Hypothalamus (tissue), 51 donors: ENCODE results near the gene MAML1.
A peak's percentile ranks its signal among the peaks of the same experiment; 100 is the strongest.
"Not testable (repeated sequence)": the region's sequence is repeated elsewhere in the genome, so short reads cannot be mapped to it uniquely, and the experiment has no call there.

ENCODE experiments used
- DNase-seq, 51 donors: peaks; one replicate each; lab custom pipeline; 2025; lab: John Stamatoyannopoulos, UW

Gene MAML1

GRCh38 chr5:179732918-179733771, 523 bp downstream of the MAML1 start:
- peak in 44 of 51 donors; percentile 7 to 79 (median 45) for DNase-seq

- DNase-seq: no peak
These were observed 1.1 kb downstream of the MAML1 start for GRCh38 chr5:179733772-179734126.

GRCh38 chr5:179734536-179735164, 2.0 kb downstream of the MAML1 start:
- DNase-seq: no peak

DNA sequence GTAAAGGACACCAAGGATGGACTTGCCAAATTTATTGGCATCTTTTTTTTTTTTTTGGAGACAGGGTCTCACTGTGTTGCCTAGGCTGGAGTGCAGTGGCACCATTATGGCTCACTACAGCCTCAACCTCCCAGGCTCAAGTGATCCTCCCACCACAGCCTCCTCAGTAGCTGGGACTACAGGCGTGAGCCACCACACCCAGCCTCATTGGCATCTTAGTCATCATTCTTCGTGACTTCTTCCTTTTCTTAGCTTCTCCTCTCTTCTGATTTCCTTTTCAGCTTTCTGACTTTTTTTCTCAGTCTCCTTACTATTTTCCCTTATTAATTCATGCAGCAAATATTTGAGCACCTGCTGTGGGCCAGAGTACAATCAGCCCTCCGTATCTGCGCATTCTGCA, 6.1 kb downstream of the MAML1 start:
- DNase-seq: no peak

DNA sequence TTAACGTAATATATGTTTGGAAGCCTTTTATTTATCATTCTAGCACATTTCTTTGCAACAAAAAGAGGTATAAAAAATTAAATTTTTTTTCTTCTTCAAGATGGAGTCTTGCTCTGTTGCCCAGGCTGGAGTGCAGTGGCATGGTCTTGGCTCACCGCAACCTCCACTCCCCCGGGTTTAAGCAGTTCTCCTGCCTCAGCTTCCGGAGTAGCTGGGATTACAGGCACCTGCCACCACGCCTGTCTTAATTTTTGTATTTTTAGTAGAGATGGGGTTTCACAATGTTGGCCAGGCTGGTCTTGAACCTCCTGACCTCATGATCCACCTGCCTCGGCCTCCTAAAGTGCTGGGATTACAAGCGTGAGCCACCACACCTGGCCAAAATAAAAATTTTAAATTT, 11.5 kb downstream of the MAML1 start:
- DNase-seq: not testable (repeated sequence)

- no peak for DNase-seq
These were observed 14.2 kb downstream of the MAML1 start for GRCh38 chr5:179746872-179747271.

- DNase-seq: no peak
These were observed 15.2 kb downstream of the MAML1 start for GRCh38 chr5:179747811-179748210.

DNA sequence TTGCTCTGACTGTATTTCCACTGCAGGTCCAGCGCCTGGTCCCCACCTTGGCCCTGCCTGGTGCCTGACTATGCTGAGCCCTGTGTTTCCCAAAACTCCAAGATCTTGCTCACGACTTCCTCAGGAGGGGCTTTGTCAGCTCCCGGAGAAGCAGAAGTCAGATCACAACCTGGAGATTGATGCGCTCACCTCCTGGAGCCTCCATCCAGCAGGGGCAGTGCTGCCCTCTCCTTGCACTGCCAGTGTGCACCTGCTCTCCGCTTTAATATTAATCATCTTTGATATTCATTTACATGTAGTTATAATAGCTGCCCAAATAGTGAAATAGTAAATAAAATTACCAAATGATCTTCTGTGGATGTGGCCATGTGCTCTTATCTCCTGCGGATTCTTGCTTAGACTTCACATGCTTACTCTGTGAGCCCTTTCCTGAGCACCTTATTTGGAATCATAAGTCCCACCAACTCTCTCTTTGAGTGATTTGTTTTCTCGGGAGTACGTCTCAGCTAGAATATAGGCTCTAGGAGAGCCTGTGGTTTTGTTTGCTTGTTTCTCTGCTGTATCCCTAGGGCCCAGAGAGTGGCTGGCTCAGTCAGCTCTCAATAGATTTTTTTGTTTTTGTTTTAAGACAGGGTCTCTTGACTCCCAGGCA, 17.4 kb downstream of the MAML1 start:
- DNase-seq: no peak

DNA sequence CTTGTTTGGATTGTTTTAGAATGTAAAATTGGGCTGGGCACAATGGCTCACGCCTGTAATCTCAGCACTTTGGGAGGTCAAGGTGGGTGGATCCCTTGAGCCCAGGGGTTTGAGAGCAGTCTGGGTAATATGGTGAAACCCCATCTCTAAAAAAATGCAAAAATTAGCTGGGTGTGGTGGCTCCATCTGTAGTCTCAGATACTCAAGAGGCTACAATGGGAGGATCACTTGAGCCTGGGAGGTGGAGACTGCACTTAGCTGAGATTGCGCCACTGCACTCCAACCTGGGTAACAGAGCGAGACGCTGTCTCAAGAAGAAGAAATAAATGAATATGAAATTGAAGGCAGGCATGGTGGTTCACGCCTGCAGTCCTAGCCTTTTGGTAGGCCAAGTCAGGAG, 21.3 kb downstream of the MAML1 start:
- no peak for DNase-seq

GRCh38 chr5:179755022-179755421, 22.4 kb downstream of the MAML1 start:
- no peak for DNase-seq

GRCh38 chr5:179758955-179759354, 26.3 kb downstream of the MAML1 start:
- no peak for DNase-seq

DNA sequence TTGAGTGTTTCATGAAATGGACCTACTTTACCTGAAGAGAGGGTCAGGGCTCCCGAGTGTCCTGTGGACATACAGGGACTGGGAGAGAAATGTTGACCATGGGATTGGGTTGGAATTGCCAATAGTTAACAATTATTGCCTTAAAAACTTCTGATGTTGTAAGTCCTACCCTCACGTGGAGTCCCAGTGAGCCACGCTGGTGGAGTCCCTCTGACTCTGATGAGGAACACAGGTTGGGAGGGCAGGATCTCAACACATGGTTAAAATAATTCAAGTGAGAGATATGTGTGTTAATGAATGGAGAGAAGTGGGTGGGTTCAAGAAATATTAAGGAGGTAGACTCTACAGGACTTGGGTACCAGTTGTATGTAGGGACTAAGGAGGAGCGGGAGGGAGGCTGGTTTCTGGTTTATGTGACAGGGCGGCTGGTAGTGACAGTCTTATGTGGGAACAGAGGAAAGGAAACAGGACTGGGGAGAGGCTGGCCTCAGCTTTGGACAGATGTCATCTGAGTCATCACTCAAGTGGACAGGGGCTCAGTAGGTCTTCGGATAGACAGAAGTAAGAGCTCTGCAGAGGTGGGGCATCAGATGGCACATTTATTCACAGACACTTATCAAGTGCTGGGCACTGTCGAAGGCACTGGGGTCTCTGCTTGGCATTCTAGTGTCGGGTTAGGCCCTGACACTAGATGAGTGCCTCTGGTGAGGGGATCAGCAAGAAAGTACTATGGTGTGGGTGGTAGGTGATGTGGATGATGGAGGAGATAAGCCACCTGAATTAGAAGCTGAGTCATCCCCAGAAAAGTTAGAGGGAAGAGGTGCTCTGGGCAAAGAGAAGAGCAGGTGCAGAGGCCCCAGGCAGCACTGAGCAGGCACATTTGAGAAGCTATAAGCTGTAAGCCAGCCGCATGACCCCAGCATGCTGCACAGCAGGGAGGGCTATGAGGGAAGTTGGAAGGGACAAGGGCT, 27.2 kb downstream of the MAML1 start:
- DNase-seq: peak in 2 of 51 donors; percentile 8 to 41

- peak in 1 of 51 donors; percentile 8 for DNase-seq
These were observed 29.6 kb downstream of the MAML1 start for GRCh38 chr5:179762079-179762780.

DNA sequence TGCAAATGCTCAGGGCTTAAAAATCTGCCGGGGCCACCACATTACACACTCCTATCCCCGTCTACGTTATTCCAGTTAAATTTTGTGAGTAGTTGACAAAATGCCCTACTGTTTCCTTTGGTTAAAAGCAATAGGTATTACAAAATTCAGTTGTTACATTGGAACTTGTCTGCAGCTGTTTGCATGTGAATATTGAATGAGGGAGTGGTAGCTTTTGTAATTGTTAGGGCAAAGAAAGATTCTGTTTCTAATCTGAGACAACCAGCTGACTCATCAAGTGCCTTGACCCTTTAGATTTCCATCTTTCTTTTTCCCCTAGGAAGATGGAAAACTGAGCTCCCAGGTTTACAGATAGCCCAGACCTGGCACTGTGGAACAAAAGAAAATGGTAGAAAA, 30.2 kb downstream of the MAML1 start:
- peak in 1 of 51 donors; percentile 46 for DNase-seq

DNA sequence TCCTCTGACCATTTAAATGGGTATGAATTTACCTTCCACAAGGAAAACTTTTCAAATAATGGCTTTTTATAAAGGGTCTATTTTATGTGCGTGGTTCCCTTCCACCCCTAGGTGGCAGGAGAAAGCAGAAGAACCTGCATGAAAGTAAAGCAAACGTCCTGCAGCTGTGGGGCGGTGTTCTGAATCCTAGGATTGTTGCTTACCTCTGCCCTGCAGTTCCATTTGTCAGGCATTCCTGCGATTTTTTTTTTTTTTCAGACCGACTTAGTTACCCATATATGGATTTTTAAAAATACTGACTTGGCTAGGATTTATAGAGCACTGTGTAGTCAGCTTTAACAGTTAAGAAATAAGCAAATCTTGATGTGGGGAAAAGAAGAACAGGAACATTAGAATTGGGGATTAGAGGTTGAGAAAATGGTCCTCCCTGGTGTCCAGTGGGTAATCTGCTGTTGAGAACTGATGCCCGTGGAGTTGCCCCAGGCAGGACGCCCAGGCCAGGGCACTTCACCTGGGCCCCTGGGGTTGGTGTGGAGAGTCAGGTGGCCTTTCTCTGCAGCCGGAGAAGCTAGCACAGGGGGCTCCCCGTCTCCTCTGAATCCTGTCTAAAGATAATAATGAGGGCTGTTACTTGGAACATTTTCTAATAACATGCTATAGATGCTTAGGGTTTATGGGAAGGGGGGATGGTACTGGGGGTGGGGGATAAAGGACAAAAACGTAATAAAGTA, 30.8 kb downstream of the MAML1 start:
- peak in 28 of 51 donors; percentile 9 to 58 (median 37) for DNase-seq

- DNase-seq: no peak
These were observed 31.4 kb downstream of the MAML1 start for GRCh38 chr5:179764056-179764455.

GRCh38 chr5:179765400-179765799, 32.8 kb downstream of the MAML1 start:
- DNase-seq: peak in 6 of 51 donors; percentile 18 to 51 (median 27)

DNA sequence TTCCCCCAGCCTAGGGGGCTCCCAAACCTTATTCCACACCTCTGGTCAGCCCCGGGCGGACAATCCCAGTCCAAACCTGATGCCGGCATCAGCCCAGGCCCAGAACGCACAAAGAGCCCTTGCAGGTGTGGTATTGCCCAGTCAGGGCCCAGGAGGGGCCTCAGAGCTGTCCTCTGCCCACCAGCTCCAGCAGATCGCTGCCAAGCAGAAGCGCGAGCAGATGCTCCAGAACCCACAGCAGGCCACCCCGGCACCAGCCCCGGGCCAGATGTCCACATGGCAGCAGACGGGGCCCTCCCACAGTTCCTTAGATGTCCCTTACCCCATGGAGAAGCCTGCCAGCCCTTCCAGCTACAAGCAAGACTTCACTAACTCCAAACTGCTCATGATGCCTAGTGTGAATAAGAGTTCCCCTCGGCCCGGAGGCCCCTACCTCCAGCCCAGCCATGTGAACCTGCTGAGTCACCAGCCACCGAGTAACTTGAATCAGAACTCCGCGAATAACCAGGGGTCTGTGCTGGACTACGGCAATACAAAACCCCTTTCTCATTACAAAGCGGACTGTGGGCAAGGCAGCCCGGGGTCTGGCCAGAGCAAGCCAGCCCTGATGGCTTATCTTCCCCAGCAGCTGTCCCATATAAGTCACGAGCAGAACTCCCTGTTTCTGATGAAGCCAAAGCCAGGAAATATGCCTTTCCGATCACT, 33.6 kb downstream of the MAML1 start:
- peak in 2 of 51 donors; percentile 14 to 16 for DNase-seq
